GM23248 (cell line): ENCODE measurements around the gene MYH14.

Experiments
- EZH2 ChIP-seq: fragments of 200-600 bp; sonication (generic); IDR thresholded peaks from 2 replicates; pipeline ENCODE4 v1.6.1; 2018; ENCODE audit warnings: antibody characterized with exemption, mild to moderate bottlenecking; ENCODE audit not compliant: insufficient read depth, poor library complexity, severe bottlenecking
- EZH2phosphoT487 ChIP-seq: fragments of 200-600 bp; sonication (generic); IDR thresholded peaks from 2 replicates; pipeline ENCODE4 v1.6.1; 2018; ENCODE audit warnings: antibody characterized with exemption, moderate library complexity, mild to moderate bottlenecking, low read depth; ENCODE audit not compliant: insufficient read depth

DNA sequence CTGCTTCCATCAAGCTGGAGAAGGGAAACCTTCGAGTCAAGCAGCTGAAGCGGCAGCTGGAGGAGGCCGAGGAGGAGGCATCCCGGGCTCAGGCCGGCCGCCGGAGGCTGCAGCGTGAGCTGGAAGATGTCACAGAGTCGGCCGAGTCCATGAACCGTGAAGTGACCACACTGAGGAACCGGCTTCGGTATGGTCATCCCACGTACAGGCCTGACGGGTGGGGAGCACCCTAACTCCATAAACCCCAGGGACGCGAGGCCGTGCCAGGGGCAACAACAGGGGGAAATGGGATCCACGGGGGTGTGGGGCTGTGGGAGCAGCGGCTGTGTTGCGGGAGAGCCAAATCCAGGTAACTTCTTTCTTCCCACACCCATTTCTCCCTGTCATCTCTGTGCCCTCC, 105.6 kb downstream of the MYH14 start:
- TF ChIP-seq EZH2phosphoT487 = no peak
- no peak for TF ChIP-seq EZH2
